Measurements from ENCODE around the gene MAPKBP1. TPM values are rescaled to one million over a fixed set of nuclear protein-coding genes. Genes with fewer than 3 reads are reported as not detected.

MAPKBP1 gene
- total and polyA plus RNA-seq, 2 of the 8 experiments (the other 6 are each of a cell fraction or from before 2014, with no cell fraction given) = 4.3 to 11.3 TPM

DNA sequence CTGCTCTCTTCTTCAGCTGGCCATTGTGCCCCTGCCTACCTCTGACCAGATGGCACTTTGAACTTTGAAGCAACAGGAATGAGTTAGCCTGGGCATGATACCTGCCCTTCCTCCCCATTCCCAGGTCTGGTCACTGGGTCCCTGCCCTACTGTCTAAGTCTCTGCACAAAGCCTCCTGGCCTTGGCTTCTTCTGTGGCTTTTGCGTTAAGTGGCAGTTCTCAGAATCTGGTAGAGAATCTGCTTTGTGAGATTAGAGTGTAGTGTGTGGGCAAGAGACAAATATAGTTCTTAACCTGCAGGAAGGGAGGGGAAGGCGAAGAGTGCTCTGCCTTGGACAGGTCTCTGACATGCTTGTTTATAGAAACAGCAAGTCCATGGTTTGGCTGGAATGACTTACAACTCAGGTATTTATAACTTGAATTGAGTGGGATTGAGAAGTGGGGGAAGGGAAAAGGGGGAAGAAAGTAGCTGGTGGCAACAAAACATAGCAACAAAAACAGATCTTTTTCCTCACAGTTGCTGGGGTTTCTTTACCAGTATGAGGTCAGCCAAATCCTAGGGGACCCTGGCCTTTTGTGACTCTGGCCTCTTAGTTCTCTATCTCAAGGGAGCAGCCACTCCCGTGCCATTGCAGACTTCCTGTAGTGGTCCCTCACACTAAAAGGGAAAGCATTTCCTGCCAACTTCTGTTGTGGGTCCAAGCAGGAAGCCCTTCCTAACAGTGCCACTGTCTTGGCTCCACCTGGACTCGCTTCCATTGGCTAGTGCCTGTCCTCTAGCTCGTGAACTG is 16.7 kb downstream of the MAPKBP1 start (continued):
- no peak for TF ChIP-seq CHD7 (IDR thresholded peaks at IDR 0.05; ENCODE audit: insufficient replicate concordance, low read length)
- TF ChIP-seq SAP30 (IDR thresholded peaks at IDR 0.05; ENCODE audit: insufficient read depth, insufficient replicate concordance, low read length) = no peak
- TF ChIP-seq GTF2F1 (IDR thresholded peaks at IDR 0.05; ENCODE audit: borderline replicate concordance, low read depth, low read length) = no peak
- TF ChIP-seq FOSL1 (IDR thresholded peaks at IDR 0.05; ENCODE audit: insufficient read depth, low read depth, low read length) = no peak
- TF ChIP-seq SIRT6 (IDR thresholded peaks at IDR 0.05; ENCODE audit: low read length) = no peak
- TF ChIP-seq CTCF (IDR thresholded peaks at IDR 0.05; ENCODE audit: control extremely low read depth in 1 of 3, insufficient read depth in 1 of 3, low read depth in 1 of 3, low read length in 3 of 3) = no peak
- no peak for TF ChIP-seq BACH1 (IDR thresholded peaks at IDR 0.05; ENCODE audit: low read length)

All from H1 (cell line).